Stomach smooth muscle (tissue), 2 donors: Measurements from ENCODE around the gene PLAAT2.
"Not testable (repeated sequence)": the region's sequence is repeated elsewhere in the genome, so short reads cannot be mapped to it uniquely, and the experiment has no call there.

Experiments
- H3K27ac ChIP-seq: one replicate; pipeline ENCODE4 v1.7.0; 2013; ENCODE audit warnings: mild to moderate bottlenecking, low read length, inconsistent platforms
- H3K27me3 ChIP-seq, 2 donors: one replicate each; pipeline ENCODE4 v1.7.0; 2013; ENCODE audit warnings: low read length in 2 of 2; ENCODE audit not compliant: insufficient read depth in 2 of 2, control insufficient read depth in 1 of 2
- H3K36me3 ChIP-seq, 2 donors: one replicate each; pipeline ENCODE4 v1.7.0; 2013; ENCODE audit warnings: low read length in 2 of 2; ENCODE audit not compliant: control insufficient read depth in 2 of 2, insufficient read depth in 2 of 2
- H3K4me1 ChIP-seq: one replicate; pipeline ENCODE4 v1.7.0; 2013; ENCODE audit warnings: low read length; ENCODE audit not compliant: control insufficient read depth, insufficient read depth
- H3K4me3 ChIP-seq, 2 donors: one replicate each; pipeline ENCODE4 v1.7.0; 2013; ENCODE audit warnings: low read length in 2 of 2
- H3K9ac ChIP-seq, 2 donors: one replicate each; pipeline ENCODE4 v1.7.0; 2013; ENCODE audit warnings: low read length in 2 of 2, mild to moderate bottlenecking in 1 of 2
- H3K9me3 ChIP-seq, 2 donors: one replicate each; pipeline ENCODE4 v1.7.0; 2013; ENCODE audit warnings: low read length in 2 of 2; ENCODE audit not compliant: control insufficient read depth in 2 of 2
- donor health status: healthy.
- donor health status: Pancreatic carcinoma.

PLAAT2 gene

GRCh38 chr11:63563201-63564055, at the start of gene PLAAT2:
TSS of gene PLAAT2 (minus strand) at chr11:63563379. CDS start at chr11:63563324, 55 bp downstream.
- Histone ChIP-seq H3K9me3 (no peaks in the 10 kb centered on the region), H3K9ac (no peak within 1 kb of the TSS), H3K27me3 (no peaks in the 10 kb centered on the region), H3K4me3 (no peak within 1 kb of the TSS), H3K36me3 (no peaks in the 10 kb centered on the region), H3K27ac (no peak within 1 kb of the TSS), H3K4me1 (no peaks in the 10 kb centered on the region)

GRCh38 chr11:63612181-63612580, 49.0 kb upstream of the PLAAT2 start:
- no peak overlapping the region for H3K27ac ChIP-seq
- H3K4me1 ChIP-seq, result peaks cover 13% of the 10 kb centered on the region
- H3K9me3 ChIP-seq, result no peaks in the 10 kb centered on the region
- no peak overlapping the region for H3K9ac ChIP-seq
- no peaks in the 10 kb centered on the region for H3K36me3 ChIP-seq
- no peaks in the 10 kb centered on the region for H3K27me3 ChIP-seq
- no peak overlapping the region for H3K4me3 ChIP-seq

GRCh38 chr11:63611395-63611747, 48.2 kb upstream of the PLAAT2 start:
- Histone ChIP-seq H3K4me1 (peaks cover 13% of the 10 kb centered on the region), H3K27me3 (no peaks in the 10 kb centered on the region), H3K36me3 (no peaks in the 10 kb centered on the region), H3K9ac (no peak overlapping the region), H3K4me3 (no peak overlapping the region), H3K9me3 (no peaks in the 10 kb centered on the region), H3K27ac (no peak overlapping the region)

- Histone ChIP-seq H3K9me3 (no peaks in the 10 kb centered on the region), H3K9ac (no peak overlapping the region), H3K4me3 (no peak overlapping the region), H3K36me3 (no peaks in the 10 kb centered on the region), H3K27me3 (no peaks in the 10 kb centered on the region), H3K27ac (no peak overlapping the region), H3K4me1 (peaks cover 13% of the 10 kb centered on the region)
Measured at GRCh38 chr11:63610604-63611394, 47.6 kb upstream of the PLAAT2 start.

GRCh38 chr11:63609971-63610580, 46.9 kb upstream of the PLAAT2 start:
- Histone ChIP-seq H3K27me3 (no peaks in the 10 kb centered on the region), H3K36me3 (no peaks in the 10 kb centered on the region), H3K4me3 (no peak overlapping the region), H3K27ac (no peak overlapping the region), H3K9ac (no peak overlapping the region), H3K4me1 (peaks cover 13% of the 10 kb centered on the region), H3K9me3 (no peaks in the 10 kb centered on the region)

- H3K9ac ChIP-seq, result no peak overlapping the region
- no peaks in the 10 kb centered on the region for H3K27me3 ChIP-seq
- no peaks in the 10 kb centered on the region for H3K36me3 ChIP-seq
- H3K4me3 ChIP-seq, result peak overlapping the region in 1 of 2 donors; percentile 22
- H3K4me1 ChIP-seq, result peaks cover 13% of the 10 kb centered on the region
- H3K27ac ChIP-seq, result no peak overlapping the region
- no peaks in the 10 kb centered on the region for H3K9me3 ChIP-seq
Measured at GRCh38 chr11:63609536-63609935, 46.4 kb upstream of the PLAAT2 start.

GRCh38 chr11:63608353-63609345, 45.5 kb upstream of the PLAAT2 start:
- Histone ChIP-seq H3K4me3 (no peak overlapping the region), H3K4me1 (peaks cover 13% of the 10 kb centered on the region), H3K9me3 (no peaks in the 10 kb centered on the region), H3K27me3 (no peaks in the 10 kb centered on the region), H3K36me3 (no peaks in the 10 kb centered on the region), H3K27ac (no peak overlapping the region), H3K9ac (no peak overlapping the region)

GRCh38 chr11:63603180-63603518, 40.0 kb upstream of the PLAAT2 start:
- no peak overlapping the region for H3K4me3 ChIP-seq
- no peak overlapping the region for H3K9ac ChIP-seq
- no peaks in the 10 kb centered on the region for H3K36me3 ChIP-seq
- H3K27ac ChIP-seq, result no peak overlapping the region
- H3K27me3 ChIP-seq, result no peaks in the 10 kb centered on the region
- H3K9me3 ChIP-seq, result no peaks in the 10 kb centered on the region
- peaks cover 4% of the 10 kb centered on the region for H3K4me1 ChIP-seq

- H3K4me3 ChIP-seq, H3K27me3 ChIP-seq, H3K9ac ChIP-seq, H3K27ac ChIP-seq, H3K4me1 ChIP-seq, H3K9me3 ChIP-seq, H3K36me3 ChIP-seq: not testable (repeated sequence)
Measured at GRCh38 chr11:63602290-63603179, 39.4 kb upstream of the PLAAT2 start.
